Activated CD8-positive, alpha-beta T cell treated with anti-CD3 and anti-CD28 coated beads for 36 hours (primary cell): ENCODE results near the gene MINDY2. TPM values are rescaled to one million over a fixed set of nuclear protein-coding genes. Genes with fewer than 3 reads are reported as not detected.

Source experiments
- ATAC-seq: fragments of 200-7000 bp; cut with Tn5 transposase; one replicate; pipeline ENCODE4 v1.10.0; 2021; ENCODE audit warnings: mild to moderate bottlenecking, moderate library complexity
- CTCF ChIA-PET: fragments of 350-600 bp; sonication (Branson Sonifier 250); formaldehyde crosslinking; loops from one replicate; lab custom pipeline; 2021; ENCODE audit warnings: antibody characterized with exemption; lab: Charles Lee
- POLR2A ChIA-PET: fragments of 350-600 bp; sonication (Branson Sonifier 250); formaldehyde crosslinking; loops from one replicate; lab custom pipeline; 2021; ENCODE audit warnings: antibody characterized with exemption; lab: Charles Lee
- DNase-seq: peaks from one replicate; pipeline ENCODE4 v3.0.0-alpha.2; 2020
- H3K27ac Mint-ChIP-seq: one replicate; pipeline ENCODE4 v1.8.0; 2021; ENCODE audit warnings: mild to moderate bottlenecking, mixed read lengths
- H3K27me3 Mint-ChIP-seq: one replicate; pipeline ENCODE4 v1.8.0; 2021; ENCODE audit warnings: mixed read lengths
- H3K36me3 Mint-ChIP-seq: one replicate; pipeline ENCODE4 v1.8.0; 2021; ENCODE audit warnings: low read depth, mixed read lengths
- H3K4me1 Mint-ChIP-seq: one replicate; pipeline ENCODE4 v1.8.0; 2021; ENCODE audit warnings: low read depth, mixed read lengths
- H3K4me3 Mint-ChIP-seq: one replicate; pipeline ENCODE4 v1.8.0; 2021; ENCODE audit warnings: mild to moderate bottlenecking, moderate library complexity, mixed read lengths
- H3K9me3 Mint-ChIP-seq: one replicate; pipeline ENCODE4 v1.8.0; 2021; ENCODE audit warnings: mixed read lengths
- intact Hi-C: fragments of 100-400 bp; cut with micrococcal nuclease; formaldehyde crosslinking; loops from one replicate; pipeline ENCODE4 v1.10.0; 2022
- total RNA-seq, 2 experiments: library from RNA; stranded (reverse); gene quantifications; one replicate each; pipeline ENCODE4 v1.2.3, GENCODE V29; 2021
- TF ChIP-seq, protein P1 (sequence below): fragments of 200-600 bp; IDR thresholded peaks from one replicate; pipeline ENCODE4 v1.8.0; 2022; ENCODE audit warnings: antibody characterized with exemption, mild to moderate bottlenecking

The MINDY2 gene
- total RNA-seq, 2 experiments from 2014 or later = 9.0 to 10.3 TPM

DNA sequence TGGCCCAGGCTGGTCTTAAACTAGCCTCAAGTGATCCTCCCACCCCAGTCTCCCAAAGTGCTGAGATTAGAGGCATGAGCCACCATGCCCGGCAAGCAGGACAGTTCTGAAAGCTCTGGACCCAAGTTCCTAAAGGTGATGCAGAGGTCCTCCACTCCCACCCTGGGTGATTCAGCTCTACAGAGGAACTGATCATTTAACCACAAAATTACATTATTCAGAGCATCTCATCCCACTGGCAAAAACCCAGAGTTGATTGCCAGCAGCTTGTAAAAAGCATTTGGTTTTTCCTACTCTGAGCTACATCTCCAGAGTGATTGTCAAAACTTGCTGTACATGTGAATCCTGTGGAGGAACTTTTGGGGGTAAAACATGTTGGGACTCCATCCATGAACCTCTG lies 102.2 kb downstream of the MINDY2 start:
- Mint-ChIP-seq H3K27ac (no peak overlapping the region), H3K4me3 (no peak overlapping the region), H3K27me3 (no peaks in the 10 kb centered on the region), H3K36me3 (peaks cover 14% of the 10 kb centered on the region), H3K4me1 (no peaks in the 10 kb centered on the region), H3K9me3 (no peaks in the 10 kb centered on the region)
- ChIA-PET CTCF (no interaction called here), POLR2A (no interaction called here)
- intact Hi-C loops = no loop called here
- ATAC-seq (no peak), DNase-seq (no peak)
- TF ChIP-seq, protein P1, sequence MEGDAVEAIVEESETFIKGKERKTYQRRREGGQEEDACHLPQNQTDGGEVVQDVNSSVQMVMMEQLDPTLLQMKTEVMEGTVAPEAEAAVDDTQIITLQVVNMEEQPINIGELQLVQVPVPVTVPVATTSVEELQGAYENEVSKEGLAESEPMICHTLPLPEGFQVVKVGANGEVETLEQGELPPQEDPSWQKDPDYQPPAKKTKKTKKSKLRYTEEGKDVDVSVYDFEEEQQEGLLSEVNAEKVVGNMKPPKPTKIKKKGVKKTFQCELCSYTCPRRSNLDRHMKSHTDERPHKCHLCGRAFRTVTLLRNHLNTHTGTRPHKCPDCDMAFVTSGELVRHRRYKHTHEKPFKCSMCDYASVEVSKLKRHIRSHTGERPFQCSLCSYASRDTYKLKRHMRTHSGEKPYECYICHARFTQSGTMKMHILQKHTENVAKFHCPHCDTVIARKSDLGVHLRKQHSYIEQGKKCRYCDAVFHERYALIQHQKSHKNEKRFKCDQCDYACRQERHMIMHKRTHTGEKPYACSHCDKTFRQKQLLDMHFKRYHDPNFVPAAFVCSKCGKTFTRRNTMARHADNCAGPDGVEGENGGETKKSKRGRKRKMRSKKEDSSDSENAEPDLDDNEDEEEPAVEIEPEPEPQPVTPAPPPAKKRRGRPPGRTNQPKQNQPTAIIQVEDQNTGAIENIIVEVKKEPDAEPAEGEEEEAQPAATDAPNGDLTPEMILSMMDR = no peak

DNA sequence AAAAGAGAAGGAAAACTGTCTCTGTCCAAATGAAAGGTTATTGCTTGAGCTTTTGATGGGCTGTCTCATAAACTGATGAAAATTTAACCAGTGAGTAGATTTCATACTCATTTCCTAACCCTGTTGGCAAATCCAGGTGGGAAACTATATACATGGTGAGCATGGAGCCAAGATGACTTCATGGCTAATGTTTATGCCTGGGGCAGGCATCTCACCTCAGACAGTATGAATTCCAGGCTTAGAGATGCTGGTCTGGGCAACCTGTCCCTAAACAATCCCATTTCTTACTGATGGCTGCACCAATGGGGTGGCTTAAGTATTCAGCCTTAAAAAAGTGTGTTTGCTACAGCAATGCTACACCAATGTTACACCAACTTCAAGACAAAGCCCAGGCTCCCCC lies 104.2 kb downstream of the MINDY2 start:
- Mint-ChIP-seq H3K4me3 (no peak overlapping the region), H3K27ac (no peak overlapping the region), H3K27me3 (no peaks in the 10 kb centered on the region), H3K9me3 (no peaks in the 10 kb centered on the region), H3K4me1 (no peaks in the 10 kb centered on the region), H3K36me3 (peaks cover 34% of the 10 kb centered on the region)
- CTCF ChIA-PET = no interaction called here
- TF ChIP-seq, protein P1 = no peak
- ATAC-seq (no peak), DNase-seq (no peak)
- intact Hi-C loops = no loop called here
- POLR2A ChIA-PET = interaction anchor here (1.0 to 1.3 kb wide), 3 partner anchors 30 to 647 kb away, joined by 3 to 4 read pairs (median 3); no protein-coding TSS in a partner anchor

- intact Hi-C loops = no loop called here
- DNase-seq (no peak), ATAC-seq (no peak)
- Mint-ChIP-seq H3K4me3 (no peak overlapping the region), H3K4me1 (no peaks in the 10 kb centered on the region), H3K9me3 (no peaks in the 10 kb centered on the region), H3K27ac (no peak overlapping the region), H3K27me3 (no peaks in the 10 kb centered on the region), H3K36me3 (peaks cover 43% of the 10 kb centered on the region)
- ChIA-PET POLR2A (interaction anchor here (1.0 to 1.2 kb wide), 2 partner anchors 30 to 648 kb away, joined by 3 to 4 read pairs; no protein-coding TSS in a partner anchor), CTCF (no interaction called here)
- TF ChIP-seq, protein P1 = no peak
Observed at GRCh38 chr15:58876306-58877106, 105.4 kb downstream of the MINDY2 start.

DNA sequence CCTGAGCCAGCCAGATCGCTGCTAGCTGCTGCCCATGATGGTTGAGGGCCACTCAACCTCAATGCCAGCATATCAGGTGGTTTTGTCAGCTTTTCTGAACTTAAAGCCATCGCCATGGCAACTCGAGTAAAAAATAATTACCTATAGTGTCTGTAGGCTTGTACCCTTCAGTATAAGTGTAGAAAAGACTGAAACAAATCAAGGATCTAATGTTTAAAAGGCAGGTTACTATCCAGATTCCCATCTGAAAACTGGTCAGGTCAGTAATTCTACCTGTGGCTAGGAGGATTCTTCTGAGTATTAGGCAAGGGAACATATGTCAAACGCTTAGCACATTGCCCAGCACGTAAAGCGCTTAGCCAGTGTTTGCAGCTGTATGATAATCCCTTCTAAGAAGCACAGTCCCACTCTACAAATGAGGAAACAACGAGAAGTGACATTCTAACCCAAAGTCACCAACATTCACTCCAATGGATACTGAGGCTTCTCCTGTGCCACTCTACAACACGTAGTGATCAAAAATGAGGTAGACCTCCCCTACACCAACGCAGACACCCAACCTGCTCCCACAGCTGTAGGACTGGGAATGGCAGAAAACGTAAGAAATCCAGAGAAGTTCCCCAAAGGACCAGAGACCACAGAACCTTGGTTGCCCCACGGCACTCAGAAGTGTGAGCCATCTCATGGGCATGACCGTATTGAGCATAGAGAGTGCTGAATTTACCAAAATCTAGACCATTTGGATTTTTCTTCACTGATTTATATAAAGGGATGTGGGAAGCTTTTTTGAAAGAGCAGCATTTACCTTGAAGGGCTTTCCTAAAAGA lies 107.1 kb downstream of the MINDY2 start:
- POLR2A ChIA-PET = interaction anchor here (0.5 to 1.0 kb wide), 2 partner anchors 15 to 24 kb away, joined by 3 to 5 read pairs; no protein-coding TSS in a partner anchor
- DNase-seq = no peak
- ATAC-seq = no peak
- Mint-ChIP-seq H3K9me3 (no peaks in the 10 kb centered on the region), H3K4me3 (no peak overlapping the region), H3K36me3 (peaks cover 54% of the 10 kb centered on the region), H3K27ac (no peak overlapping the region), H3K27me3 (no peaks in the 10 kb centered on the region), H3K4me1 (no peaks in the 10 kb centered on the region)
- TF ChIP-seq, protein P1 = no peak
- CTCF ChIA-PET = interaction anchor here (2.2 kb wide), 1 partner anchor 13 kb away, joined by 5 read pairs; no protein-coding TSS in a partner anchor
- intact Hi-C loops = no loop called here
